GM19397 (cell line): ENCODE measurements around the gene SCTR.
A peak's percentile ranks its signal among the peaks of the same experiment; 100 is the strongest.

Experiments used
- ATAC-seq: cut with Tn5 transposase; IDR thresholded peaks from one replicate; pipeline ENCODE4 v1.9.1; 2021; ENCODE audit warnings: mild to moderate bottlenecking, moderate library complexity; ENCODE audit not compliant: unreplicated experiment

SCTR gene

DNA sequence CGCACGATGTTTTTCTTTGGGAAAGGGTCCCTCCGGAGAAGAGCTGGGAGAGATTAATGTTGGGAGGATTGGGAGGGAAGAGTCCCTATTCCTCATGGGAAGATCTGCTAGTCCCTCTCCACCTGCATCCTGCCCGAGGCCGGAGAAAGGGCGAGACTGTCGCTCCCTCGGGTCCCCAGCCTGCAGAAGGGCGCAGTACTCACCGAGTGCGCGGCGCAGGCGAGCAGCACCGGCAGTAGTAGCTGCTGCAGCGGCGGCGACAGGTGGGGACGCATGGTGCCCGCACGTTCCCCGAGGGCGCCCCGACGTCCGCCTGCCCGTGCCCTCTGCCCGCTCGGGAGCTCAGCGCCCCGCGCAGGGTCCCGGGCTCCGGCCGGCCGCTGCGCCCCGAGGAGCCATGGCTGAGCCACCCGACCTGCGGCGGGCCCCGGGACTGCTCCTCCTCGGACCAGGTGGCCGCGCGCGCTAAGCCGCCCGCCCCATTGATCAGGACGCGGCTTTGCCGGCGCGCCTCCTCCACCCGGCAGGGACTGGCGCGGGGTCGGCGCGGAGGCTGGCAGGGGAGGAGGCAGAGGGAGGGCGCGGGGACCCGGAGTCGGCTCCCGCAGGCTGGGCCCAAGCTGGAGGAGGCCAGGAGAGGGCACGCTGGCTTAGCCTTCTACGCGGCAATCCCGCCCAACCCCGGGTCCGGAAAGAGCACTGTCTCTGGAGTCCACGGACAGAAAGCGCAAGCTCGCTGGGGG is at the start of gene SCTR:
Gene SCTR (minus strand): TSS at position 532 of the 743 bp plus-strand sequence. CDS start 257 bp downstream, at position 275.
- ATAC-seq: no peak

DNA sequence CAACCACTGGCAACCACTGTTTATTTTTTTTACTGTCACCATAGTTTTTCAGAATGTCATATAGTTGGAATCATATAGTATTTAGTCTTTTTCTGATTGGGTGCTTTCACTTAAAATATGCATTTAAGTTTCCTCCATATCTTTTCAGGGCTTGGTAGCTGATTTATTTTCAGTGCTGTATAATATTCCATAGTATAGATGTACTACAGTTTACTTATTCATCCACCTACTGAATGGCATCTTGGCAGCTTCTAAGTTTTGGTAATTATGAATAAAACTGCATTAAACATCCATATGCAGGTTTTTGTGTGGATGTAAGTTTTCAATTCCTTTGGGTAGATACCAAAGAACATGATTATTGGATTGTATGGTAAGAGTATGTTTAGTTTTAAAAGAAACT is 43.0 kb upstream of the SCTR start:
- ATAC-seq: no peak

DNA sequence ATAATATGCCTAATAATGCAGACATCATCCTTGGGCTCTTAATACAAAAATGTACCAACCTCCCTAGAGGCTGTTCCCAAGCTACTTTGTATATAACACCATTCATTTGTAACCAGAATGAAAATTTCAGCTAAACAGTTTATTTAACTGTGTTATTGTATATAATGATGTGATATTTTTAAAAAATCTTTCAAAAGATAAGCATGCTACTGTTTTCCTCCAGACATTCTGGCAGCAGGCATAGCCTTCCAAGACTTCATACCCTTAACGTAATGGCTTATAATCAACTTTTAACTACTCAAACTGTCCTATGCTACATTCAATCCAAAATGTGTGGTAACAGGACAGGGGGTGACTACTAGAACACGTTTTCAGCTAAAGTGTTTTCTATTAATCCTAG is 41.2 kb upstream of the SCTR start:
- ATAC-seq: no peak

DNA sequence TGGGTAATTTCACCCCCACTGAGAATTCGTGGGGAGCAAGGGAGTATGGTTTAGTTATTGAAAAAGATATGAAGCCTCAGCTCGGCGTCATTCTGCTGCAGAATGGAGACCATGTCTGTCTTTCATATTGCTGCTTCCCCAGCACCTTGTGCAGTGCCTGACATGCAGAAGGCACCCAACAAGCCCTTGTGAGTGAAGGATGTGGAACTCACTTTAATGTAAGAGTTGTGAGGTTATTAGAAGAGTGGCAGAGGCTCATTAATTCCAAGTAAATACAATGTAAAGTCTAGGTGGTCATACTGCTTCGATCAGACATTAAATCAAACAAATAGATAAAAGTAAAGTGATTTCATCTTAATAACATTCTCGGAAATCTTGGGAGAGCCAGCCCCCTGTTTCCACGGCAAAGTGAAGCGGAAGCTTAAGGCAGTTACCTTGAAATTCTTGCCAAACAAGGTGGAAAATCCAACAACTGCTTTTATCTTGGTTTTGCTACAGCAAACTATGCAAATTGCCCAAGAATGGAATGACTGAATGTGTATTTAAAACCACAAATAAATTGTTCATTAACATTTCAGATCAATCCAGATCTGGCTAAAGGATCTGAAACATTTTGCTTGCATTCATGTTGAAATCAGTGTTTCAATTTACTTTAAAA is 29.5 kb upstream of the SCTR start:
- no peak for ATAC-seq

DNA sequence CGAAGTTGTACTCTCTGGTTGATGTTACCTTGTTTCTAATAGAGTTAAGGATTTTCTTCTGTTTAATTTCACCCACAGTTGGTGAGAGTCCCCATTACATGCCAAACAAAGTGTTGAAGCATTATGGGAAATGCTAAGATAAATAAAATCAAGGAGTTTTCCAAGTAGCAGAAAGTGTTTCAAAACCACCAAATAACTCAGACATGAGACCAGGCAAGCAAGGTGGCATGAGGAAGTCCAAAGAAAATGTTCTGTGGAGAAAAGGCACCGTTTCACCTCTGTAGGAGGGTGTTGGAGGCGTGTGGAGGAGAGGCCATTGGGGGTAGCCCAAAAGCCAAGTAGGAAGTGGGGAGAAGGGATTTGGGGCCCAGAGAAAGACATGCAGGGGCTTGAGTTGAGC is 28.6 kb upstream of the SCTR start:
- no peak for ATAC-seq

DNA sequence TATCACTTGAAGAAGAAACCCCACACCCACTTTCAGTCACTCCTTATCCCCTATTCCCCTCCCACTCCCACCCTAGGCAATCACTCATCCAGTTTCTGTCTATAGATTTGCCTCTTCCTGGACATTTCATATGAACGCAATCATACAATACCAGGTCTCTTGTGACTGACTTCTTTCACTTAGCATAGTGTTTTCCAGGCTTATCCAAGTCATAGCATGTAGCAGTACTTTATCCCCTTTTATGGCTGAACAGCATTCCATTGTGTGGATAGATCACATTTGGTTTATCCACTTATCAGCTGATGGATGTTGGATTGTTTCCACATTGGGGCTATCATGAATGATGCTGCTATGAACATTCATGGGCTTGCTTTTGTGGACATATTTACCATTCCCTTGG is 26.6 kb upstream of the SCTR start:
- no peak for ATAC-seq

DNA sequence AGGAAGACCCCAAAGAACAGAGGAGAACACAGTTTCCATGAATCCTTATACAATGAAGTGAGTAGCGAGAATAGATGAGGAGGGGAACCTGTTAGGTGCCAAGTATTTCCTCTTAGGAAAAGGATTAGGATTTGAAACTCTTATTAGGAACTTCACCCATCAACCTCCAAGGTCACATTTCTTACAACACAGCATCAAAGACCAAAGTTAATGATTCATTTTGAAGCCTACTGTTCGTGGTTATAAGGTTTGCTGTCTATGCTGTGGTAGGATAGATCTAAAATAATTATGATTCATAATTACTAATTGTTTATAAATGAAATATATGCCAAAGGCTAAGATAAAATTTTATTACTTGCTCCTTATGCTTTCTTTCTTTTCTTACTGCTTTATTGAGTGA is 26.1 kb upstream of the SCTR start:
- no peak for ATAC-seq

DNA sequence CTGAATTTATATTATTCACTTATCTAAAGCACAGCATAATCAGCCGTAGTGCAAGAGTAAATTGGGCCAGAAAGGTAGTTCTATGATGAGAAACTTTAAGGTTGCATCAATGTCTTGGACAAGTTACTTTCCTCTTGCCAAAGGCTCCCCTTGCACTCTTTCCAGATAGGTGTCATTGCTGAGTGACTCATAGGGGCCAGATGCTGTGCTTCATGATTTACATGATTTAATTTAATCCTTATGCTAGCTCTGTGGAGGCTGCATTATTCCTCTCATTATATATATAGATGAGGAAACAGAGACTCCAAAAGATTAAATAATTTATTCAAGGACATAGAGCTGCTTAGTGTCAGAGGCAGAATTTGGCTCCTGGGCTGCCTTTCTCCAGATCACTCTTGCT is 25.0 kb upstream of the SCTR start:
- no peak for ATAC-seq

DNA sequence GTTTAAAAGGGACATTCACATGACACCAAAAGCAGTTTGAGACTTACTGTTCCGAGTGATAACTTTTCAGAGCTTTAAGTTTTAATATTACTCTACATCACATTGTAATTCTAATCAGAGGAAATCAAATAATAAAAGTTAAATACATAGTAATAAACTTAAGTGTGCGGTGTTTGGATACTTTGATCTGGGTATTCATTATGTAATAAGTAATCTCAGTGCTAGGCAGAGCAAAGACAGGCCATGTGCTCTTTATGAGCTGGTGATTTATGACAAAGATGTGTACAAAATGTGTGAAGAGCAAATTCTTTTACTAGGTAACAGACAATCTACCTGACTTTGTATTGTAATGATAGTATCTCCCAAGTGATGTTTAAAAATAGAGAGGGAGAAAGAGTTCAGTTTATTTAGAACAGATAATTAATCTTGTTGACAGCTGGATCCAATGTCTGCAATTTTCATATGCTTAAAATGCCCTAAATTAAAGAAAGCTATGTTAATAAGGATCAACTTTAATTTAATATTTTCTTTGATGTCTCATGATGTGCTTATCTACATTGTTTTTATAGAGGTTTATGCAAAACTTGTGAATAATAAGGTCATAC is 24.3 kb upstream of the SCTR start:
- no peak for ATAC-seq

DNA sequence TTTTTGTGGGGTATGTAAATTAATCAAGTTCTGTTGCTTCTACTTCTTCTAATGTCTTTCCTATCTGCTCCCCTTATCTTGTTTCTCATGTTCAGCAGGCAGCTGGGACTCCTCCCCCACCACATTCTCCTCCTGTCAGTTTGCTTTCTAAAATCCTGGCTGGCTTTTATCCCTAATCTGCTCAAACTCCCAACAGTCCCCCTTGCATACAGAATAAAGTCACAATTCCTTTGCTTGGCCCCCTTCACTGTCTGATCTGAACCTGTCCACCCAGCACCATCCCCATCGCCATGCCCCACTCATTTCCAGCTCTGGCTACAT is 22.1 kb upstream of the SCTR start:
- no peak for ATAC-seq

DNA sequence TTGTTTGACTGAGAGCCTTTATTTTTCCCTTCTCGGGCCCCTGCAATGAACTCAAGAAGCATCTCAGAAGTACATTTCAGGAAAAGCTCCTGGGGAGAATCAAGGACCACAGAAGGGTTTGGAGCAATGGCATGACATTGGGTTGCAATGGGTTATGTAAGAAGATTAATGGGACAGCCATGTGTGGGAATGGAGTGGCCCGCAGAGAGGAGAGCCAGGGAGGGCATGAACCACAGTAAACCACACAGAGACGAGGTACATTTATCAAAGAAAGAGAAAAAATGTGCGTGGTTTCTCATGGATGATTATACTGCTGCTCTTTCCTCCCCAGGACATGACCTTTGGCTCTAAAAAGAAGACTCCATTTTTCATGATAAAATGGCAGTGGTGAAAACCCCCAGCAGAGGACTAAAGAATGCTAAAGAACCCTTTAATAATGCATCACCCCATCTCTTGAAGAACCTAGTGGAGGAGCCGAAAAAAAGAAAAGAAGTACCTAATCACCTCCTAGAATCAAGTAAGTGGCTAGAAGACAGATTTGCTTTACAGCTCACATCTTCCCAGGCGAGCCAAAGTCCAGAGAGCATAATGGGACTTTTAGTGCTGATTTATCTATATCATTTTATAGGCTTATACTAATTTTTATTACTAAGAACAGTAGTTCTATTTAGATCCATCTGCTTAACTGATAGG is 21.6 kb upstream of the SCTR start:
- no peak for ATAC-seq

DNA sequence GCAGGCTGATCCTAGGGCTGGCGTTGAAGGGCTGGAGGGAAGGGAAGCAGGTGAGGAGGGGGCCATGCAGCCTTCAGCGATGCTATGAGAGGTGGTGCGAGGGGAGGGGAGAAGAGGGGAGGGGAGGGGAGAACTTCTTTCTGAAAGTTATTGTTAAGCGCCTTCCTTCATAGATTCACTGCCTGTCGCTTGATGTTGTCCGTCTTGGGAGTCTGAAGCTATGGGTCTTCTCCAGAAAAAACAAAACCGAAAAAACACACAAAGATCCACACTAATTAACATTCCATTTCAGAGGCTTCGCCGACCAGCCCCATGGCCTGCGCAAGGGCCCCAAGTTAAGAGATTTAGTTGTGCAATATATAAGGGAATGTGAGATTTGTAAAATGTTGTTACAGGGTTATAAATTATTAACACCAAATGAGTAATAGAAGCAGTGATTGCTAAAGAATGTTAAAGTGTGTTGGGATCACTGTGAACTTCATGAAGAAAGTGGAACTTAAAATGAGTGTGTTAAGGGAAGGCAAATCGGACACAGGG is 20.7 kb upstream of the SCTR start:
- no peak for ATAC-seq

DNA sequence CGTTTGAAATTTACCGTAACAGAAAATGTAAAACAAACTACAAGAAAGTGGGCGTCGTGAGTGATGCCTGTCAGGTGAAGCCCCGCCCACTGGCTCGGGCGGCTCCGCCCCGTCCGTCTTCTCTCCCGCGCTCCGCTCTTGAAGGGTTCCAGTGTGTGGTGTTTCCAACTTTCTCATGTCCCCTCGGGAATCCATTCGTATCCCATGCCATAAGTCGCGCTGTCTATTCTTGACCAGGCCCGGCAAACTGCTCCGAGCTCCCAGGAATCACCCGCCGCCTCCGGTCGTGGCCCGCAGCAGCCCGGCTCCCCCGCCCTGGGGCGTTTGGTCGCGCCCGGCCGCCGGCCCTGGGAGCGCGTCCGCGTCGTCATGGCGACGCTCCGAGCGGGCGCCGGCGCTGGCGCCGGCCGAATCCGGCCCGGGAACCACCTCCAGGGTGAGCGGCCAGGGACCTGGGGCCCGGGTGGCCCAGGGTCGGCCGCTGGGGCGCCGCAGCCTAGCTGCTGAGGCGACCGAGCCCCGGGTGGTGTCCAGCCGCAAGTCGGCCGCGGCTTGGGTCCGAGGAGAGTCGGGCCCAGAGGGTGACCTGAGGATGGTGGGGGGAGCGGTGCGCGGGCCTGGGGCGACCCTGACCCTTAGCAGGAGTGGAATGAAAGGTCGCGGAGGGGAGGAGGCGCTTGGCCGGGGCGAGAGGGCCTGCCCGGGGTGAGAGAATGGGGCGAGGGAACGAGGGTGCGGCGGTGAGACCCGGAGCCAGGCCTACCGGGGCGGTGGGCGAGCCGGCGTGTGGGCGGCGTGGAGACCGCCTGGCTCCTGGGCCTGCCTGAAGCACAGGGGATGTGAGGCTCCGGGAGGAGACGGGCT is 20.0 kb upstream of the SCTR start, which contains the start of gene CFAP221:
Gene CFAP221 (plus strand): TSS at position 375 of the 864 bp plus-strand sequence. CDS start 1,683 bp downstream, outside the sequence.
- peak; percentile 86 for ATAC-seq

DNA sequence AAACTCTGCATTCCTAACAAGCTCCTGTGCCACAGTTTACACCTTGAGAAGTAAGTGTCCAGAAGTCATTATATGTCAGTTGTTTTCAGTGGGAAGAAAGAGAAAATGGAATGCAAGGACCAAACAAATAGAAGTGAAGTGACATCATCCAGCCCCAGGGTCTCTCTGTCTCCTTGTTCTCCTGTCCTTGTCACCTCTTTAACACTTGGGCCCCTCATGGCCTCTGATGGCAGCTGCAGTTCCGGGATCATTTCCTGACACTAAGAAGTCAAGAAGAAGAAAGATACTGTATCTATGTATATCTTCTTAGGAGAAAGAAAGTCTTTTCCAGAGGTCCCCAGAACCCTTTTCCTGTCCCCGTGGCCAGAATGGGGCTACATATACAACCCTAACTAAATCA is 17.2 kb upstream of the SCTR start:
- no peak for ATAC-seq

DNA sequence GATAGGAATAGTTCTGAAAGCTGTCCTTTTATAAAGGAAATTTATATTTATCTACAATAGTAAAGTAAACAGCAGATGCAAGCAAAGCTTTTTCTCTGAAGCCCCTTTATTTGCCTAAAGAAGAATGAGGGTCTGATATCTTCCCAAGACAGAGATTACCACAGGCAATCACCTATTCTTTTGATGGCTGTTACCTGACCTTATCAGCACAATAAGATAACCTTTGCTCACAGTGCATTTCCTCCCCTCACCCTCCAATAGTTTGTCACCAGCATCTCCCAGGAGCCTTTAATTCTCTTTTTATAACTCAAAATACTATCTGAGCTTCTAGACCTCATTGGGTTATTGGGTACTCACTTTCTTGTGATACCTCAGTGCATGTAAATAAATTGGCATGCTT is 13.5 kb upstream of the SCTR start:
- no peak for ATAC-seq

DNA sequence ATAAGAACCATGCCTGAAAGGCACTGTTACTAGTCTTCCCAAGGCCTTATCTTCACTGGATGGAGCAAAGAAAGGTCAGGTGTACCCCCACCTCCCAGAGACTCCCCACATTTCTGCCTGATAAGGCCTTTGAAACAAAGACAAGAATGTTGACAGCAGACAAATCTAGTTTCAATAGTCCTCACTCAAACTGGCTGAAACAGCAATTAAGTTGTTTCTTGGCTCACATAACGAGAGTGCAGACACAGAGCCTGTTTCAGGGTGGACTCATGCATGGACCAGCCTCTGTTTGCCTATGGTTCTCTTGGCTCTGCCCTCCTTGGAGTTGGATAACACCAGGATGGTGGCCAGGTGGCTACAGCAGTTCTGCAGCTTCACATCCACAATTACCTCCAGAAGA is 12.4 kb upstream of the SCTR start:
- ATAC-seq: no peak

DNA sequence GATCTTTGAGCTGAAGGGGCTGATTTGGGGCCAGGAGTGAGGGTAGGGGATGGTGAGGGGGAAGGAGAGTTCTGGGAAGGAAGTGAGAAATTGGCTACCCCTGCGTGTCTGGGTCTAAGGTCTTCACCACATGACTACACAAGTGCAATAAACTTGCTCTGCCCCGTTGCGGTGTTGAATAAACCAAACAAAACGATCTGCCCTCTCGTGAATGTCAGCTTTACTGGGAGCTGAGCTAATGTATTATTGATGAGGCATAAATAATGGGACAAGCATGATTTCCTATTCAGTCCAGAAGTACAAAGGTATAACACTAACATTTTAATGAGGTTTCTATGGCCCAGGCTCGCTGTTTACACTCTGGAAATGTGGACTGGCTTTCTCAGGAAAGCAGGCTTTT is 11.9 kb upstream of the SCTR start:
- ATAC-seq: no peak

DNA sequence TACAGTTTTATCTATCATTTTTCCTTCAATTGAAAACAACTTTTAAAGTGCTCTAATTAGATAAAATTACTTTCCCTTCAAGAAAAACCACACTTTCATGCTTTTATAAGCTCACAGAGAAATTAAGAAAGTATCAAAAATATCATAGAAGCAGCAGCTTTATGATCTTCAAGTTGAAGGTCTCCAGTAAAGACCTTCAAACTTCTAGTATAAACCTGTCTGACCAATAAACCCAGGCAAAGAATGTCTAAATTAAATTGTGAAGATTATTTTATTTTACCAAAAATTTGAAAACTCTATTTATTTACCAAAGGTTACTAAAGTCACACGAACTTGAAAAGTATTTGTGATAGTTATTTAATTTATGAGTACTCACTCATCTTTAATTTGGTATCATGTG is 9.3 kb upstream of the SCTR start:
- ATAC-seq: no peak

DNA sequence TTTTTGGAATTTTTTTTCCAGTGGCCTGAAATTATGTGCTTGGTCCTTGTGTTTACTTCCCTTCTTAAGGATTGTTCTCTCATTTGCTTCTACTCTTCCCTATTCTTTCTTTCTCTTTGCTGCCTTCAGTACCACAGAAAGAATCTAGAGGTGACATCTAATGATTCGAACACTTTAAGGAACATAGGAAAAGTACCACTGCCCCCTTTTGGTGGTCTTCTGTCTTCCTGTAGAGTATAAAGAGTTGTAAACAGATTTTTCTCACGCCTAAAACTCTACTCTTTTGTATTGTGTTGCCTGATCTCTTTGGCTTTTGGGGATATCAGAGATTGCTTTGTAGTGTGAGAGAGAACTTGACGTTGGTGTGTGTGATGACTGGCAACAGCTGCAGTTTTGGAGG is 7.0 kb upstream of the SCTR start:
- no peak for ATAC-seq

DNA sequence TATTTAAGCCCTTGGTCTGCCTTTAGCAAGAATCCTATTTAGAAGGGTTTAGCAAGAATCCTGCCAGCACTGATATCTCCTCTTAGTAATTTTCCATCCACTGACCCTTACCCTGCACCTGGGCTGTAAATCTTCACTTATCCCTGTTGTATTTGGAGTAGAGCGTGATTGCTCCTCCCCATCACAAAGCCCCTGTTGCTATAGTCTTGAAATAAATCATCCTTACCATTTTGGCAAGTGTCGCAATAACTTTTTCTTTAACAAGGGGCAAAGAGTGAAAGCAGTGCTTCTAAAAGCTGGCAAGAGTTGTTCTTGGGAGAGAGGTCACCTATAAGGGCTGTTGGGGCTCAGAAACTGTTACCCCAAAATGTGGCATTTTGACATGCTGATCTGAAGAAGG is 3.7 kb upstream of the SCTR start:
- ATAC-seq: no peak

DNA sequence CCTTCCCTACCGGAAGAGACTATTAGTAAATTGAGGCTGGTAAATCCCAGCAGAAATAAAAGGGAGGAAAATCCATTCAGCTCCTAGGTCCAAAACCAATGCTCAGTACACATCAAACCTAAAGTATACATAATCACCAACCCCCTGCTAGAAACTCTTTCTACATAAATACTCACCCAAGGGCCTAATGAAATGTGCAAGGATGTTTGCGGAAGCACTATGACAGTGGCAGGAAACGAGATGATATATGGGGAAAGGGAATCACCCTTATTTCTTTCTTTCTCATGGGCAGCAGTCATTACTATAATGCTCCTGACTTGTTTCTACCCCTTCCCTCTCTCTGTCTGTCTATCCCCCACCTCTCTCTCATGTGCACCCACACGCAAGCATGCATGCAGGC is 1.3 kb upstream of the SCTR start:
- no peak for ATAC-seq
